Upper lobe of right lung (tissue), 1 donor: ENCODE data around the gene MEN1. TPM values are rescaled to one million over a fixed set of nuclear protein-coding genes. Genes with fewer than 3 reads are reported as not detected.

Source experiments
- ATAC-seq: fragments of 200-7000 bp; cut with Tn5 transposase; one replicate; pipeline ENCODE4 v1.9.1; 2020; ENCODE audit warnings: mild to moderate bottlenecking, moderate library complexity
- DNase-seq: peaks from one replicate; pipeline ENCODE4 v3.0.0-alpha.2; 2020
- H3K27ac ChIP-seq: fragments of 200-600 bp; one replicate; pipeline ENCODE4 v1.8.0; 2022
- H3K27me3 ChIP-seq: fragments of 200-600 bp; one replicate; pipeline ENCODE4 v1.8.0; 2022; ENCODE audit warnings: mild to moderate bottlenecking
- H3K36me3 ChIP-seq: fragments of 200-600 bp; one replicate; pipeline ENCODE4 v1.8.0; 2022
- H3K4me1 ChIP-seq: fragments of 200-600 bp; one replicate; pipeline ENCODE4 v1.8.0; 2022
- H3K4me3 ChIP-seq: fragments of 200-600 bp; one replicate; pipeline ENCODE4 v1.8.0; 2022; ENCODE audit warnings: mild to moderate bottlenecking
- H3K9me3 ChIP-seq: fragments of 200-600 bp; one replicate; pipeline ENCODE4 v1.8.0; 2022
- intact Hi-C: fragments of 100-400 bp; cut with DNase I; formaldehyde crosslinking; loops from one replicate; pipeline ENCODE4 v1.11.0; 2022
- total RNA-seq: library from RNA; stranded (reverse); fragmentation: NEBNext Ultra II Directional; extraction: Animal tissue kit (Norgen Biotek cat#: 25700); gene quantifications from one replicate; pipeline ENCODE4 v1.2.1, GENCODE V29; 2021
- TF ChIP-seq, protein P1 (sequence below): fragments of 200-600 bp; IDR thresholded peaks from one replicate; pipeline ENCODE4 v1.8.0; 2022; ENCODE audit warnings: antibody characterized with exemption
- donor health status: DM: no; HTN: yes; CAD: no; lungs with severe emphysema.

The MEN1 gene
- total RNA-seq, 1 donor from 2014 or later: 22.5 TPM

DNA sequence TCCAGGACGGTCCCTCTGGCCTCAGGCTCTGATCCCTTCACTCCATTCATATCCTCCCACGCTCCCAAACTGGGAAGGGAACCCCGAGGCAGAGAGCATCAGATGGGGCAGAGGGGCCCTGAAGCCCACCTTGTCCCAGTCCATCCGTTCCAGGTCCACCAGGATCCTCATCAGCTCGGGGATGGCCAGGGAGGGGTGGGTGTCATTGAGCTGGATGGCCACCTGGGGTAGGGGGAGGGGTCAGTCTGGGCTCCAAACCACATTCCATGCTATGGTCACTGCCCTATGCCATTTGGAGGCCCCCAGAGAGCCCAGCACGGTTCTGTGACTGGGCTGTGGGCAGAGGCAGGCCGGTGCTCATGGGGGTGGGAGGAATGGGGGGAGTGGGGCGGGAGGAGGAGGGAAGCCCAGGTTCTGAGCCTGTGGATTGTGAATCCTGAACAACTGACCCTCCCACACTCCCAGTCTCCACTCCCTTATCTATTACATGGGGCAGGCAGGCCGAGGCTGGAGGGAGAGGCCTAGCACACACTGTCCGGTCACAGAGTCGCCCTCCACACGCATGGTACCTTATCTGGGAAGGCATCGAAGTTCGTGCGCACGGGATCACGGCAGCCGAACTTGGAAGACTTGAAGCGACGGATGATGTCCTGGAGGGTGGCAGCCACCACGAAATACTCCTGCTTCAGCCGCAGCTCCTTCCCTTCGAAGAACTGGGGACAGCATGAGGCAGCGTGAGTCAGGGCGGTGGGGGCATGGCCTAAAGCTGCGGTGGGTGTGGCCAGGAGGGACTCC is 56.0 kb downstream of the MEN1 start:
- peak; percentile 55 for DNase-seq
- Histone ChIP-seq H3K36me3 (no peaks in the 10 kb centered on the region), H3K27ac (no peak overlapping the region), H3K4me1 (no peaks in the 10 kb centered on the region), H3K27me3 (no peaks in the 10 kb centered on the region), H3K4me3 (no peak overlapping the region), H3K9me3 (no peaks in the 10 kb centered on the region)
- TF ChIP-seq, protein P1, sequence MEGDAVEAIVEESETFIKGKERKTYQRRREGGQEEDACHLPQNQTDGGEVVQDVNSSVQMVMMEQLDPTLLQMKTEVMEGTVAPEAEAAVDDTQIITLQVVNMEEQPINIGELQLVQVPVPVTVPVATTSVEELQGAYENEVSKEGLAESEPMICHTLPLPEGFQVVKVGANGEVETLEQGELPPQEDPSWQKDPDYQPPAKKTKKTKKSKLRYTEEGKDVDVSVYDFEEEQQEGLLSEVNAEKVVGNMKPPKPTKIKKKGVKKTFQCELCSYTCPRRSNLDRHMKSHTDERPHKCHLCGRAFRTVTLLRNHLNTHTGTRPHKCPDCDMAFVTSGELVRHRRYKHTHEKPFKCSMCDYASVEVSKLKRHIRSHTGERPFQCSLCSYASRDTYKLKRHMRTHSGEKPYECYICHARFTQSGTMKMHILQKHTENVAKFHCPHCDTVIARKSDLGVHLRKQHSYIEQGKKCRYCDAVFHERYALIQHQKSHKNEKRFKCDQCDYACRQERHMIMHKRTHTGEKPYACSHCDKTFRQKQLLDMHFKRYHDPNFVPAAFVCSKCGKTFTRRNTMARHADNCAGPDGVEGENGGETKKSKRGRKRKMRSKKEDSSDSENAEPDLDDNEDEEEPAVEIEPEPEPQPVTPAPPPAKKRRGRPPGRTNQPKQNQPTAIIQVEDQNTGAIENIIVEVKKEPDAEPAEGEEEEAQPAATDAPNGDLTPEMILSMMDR: no peak
- no peak for ATAC-seq
- intact Hi-C loops: no loop called here

Other genes starting within 250 kb of the MEN1 start
- not detected for gene SLC22A12, start 219.3 kb downstream of the MEN1 start, total RNA-seq
- 0.72 TPM for gene NRXN2, start 87.4 kb downstream of the MEN1 start, total RNA-seq
- 27.6 TPM for gene RASGRP2, start 66.4 kb downstream of the MEN1 start, total RNA-seq
- gene PYGM, start 50.6 kb downstream of the MEN1 start, total RNA-seq: 2.0 TPM
- 294 TPM for gene SF1, start 32.0 kb downstream of the MEN1 start, total RNA-seq
- gene MAP4K2, start 7.3 kb downstream of the MEN1 start, total RNA-seq: 28.9 TPM
- 20.9 TPM for gene CDC42BPG, start 34.1 kb upstream of the MEN1 start, total RNA-seq
- gene EHD1, start 68.1 kb upstream of the MEN1 start, total RNA-seq: 94.6 TPM
- gene ATG2A, start 106.7 kb upstream of the MEN1 start, total RNA-seq: 23.2 TPM
- gene PPP2R5B, start 114.1 kb upstream of the MEN1 start, total RNA-seq: 29.4 TPM
- gene GPHA2, start 125.3 kb upstream of the MEN1 start, total RNA-seq: not detected
- gene MAJIN, start 161.6 kb upstream of the MEN1 start, total RNA-seq: not detected
- gene BATF2, start 186.4 kb upstream of the MEN1 start, total RNA-seq: 7.5 TPM
- 84.4 TPM for gene ARL2, start 203.6 kb upstream of the MEN1 start, total RNA-seq
- 27.1 TPM for gene SNX15, start 216.9 kb upstream of the MEN1 start, total RNA-seq
- gene SAC3D1, start 230.7 kb upstream of the MEN1 start, total RNA-seq: 10.2 TPM
- 10.0 TPM for gene NAALADL1, start 248.0 kb upstream of the MEN1 start, total RNA-seq